DOHH2 (cell line): ENCODE measurements around the gene LSMEM2.

Experiments used
- H3F3A ChIP-seq: fragments of 200-600 bp; sonication (generic), shearing (Covaris generic); 2 replicates; pipeline ENCODE4 v1.6.0; 2016; ENCODE audit warnings: antibody characterized with exemption, mild to moderate bottlenecking; ENCODE audit not compliant: control insufficient read depth, insufficient read depth
- H3K27ac ChIP-seq: fragments of 200-600 bp; sonication (generic); 2 replicates; pipeline ENCODE4 v1.5.1; 2014; ENCODE audit warnings: low read depth, mild to moderate bottlenecking, low read length, moderate library complexity
- H3K27me3 ChIP-seq: fragments of 200-600 bp; sonication (generic); 2 replicates; pipeline ENCODE4 v1.6.1; 2014; ENCODE audit warnings: mild to moderate bottlenecking, low read length, mixed read lengths; ENCODE audit not compliant: control insufficient read depth
- H3K36me3 ChIP-seq: fragments of 200-600 bp; sonication (generic); 2 replicates; pipeline ENCODE4 v1.6.1; 2014; ENCODE audit warnings: mild to moderate bottlenecking, low read length, moderate library complexity, mixed read lengths; ENCODE audit not compliant: control insufficient read depth
- H3K4me1 ChIP-seq: fragments of 200-600 bp; sonication (generic); 2 replicates; pipeline ENCODE4 v1.6.1; 2014; ENCODE audit warnings: mild to moderate bottlenecking, low read length, mixed read lengths; ENCODE audit not compliant: control insufficient read depth
- H3K4me2 ChIP-seq: fragments of 200-600 bp; sonication (generic); 2 replicates; pipeline ENCODE4 v1.6.0; 2014; ENCODE audit warnings: mild to moderate bottlenecking, low read length, moderate library complexity
- H3K4me3 ChIP-seq: fragments of 200-600 bp; sonication (generic); 2 replicates; pipeline ENCODE4 v1.5.1; 2014; ENCODE audit warnings: mild to moderate bottlenecking, low read length, mixed read lengths
- H3K79me2 ChIP-seq: fragments of 200-600 bp; sonication (generic); 2 replicates; pipeline ENCODE4 v1.6.1; 2014; ENCODE audit warnings: mild to moderate bottlenecking, low read length, mixed read lengths; ENCODE audit not compliant: control insufficient read depth
- H3K9me2 ChIP-seq: fragments of 200-600 bp; sonication (generic); replicated peaks from 2 replicates; pipeline ENCODE4 v1.6.1; 2014; ENCODE audit warnings: mild to moderate bottlenecking, low read length, mixed read lengths; ENCODE audit not compliant: control insufficient read depth
- H3K9me3 ChIP-seq: fragments of 200-600 bp; sonication (generic); 2 replicates; pipeline ENCODE4 v1.6.1; 2014; ENCODE audit warnings: antibody characterized with exemption, low read length, mixed read lengths; ENCODE audit not compliant: control insufficient read depth, insufficient read depth
- H4K20me1 ChIP-seq: fragments of 200-600 bp; sonication (generic); 2 replicates; pipeline ENCODE4 v1.6.0; 2014; ENCODE audit warnings: low read depth, mild to moderate bottlenecking, antibody characterized with exemption, low read length, moderate library complexity; ENCODE audit not compliant: control insufficient read depth, insufficient read depth
- CTCF ChIP-seq: fragments of 200-600 bp; sonication (generic); IDR thresholded peaks from one replicate; pipeline ENCODE4 v1.5.1; 2014; ENCODE audit warnings: antibody characterized with exemption, mild to moderate bottlenecking, low read depth, low read length; ENCODE audit not compliant: poor library complexity, severe bottlenecking
- EZH2phosphoT487 ChIP-seq: fragments of 200-600 bp; sonication (generic); IDR thresholded peaks from 2 replicates; pipeline ENCODE4 v1.6.1; 2017; ENCODE audit warnings: borderline replicate concordance, mild to moderate bottlenecking, antibody characterized with exemption, low read length, moderate library complexity, mixed read lengths

LSMEM2 gene

GRCh38 chr3:50275141-50275995 is 3.5 kb upstream of the LSMEM2 start:
- TF ChIP-seq EZH2phosphoT487 (no peak), CTCF (no peak)
- Histone ChIP-seq H3F3A (no peaks in the 10 kb centered on the region), H3K27ac (no peak overlapping the region), H3K4me2 (no peak overlapping the region), H3K27me3 (peaks cover 40% of the 10 kb centered on the region), H3K36me3 (no peaks in the 10 kb centered on the region), H4K20me1 (no peaks in the 10 kb centered on the region), H3K9me3 (no peaks in the 10 kb centered on the region), H3K4me3 (no peak overlapping the region), H3K4me1 (peaks cover 15% of the 10 kb centered on the region), H3K9me2 (no peaks in the 10 kb centered on the region), H3K79me2 (no peaks in the 10 kb centered on the region)

- peaks cover 40% of the 10 kb centered on the region for H3K27me3 ChIP-seq
- no peaks in the 10 kb centered on the region for H3K9me3 ChIP-seq
- no peaks in the 10 kb centered on the region for H3K36me3 ChIP-seq
- H3K4me1 ChIP-seq = peaks cover 19% of the 10 kb centered on the region
- H3F3A ChIP-seq = no peaks in the 10 kb centered on the region
- H3K4me2 ChIP-seq = no peak overlapping the region
- H3K27ac ChIP-seq = no peak overlapping the region
- no peaks in the 10 kb centered on the region for H4K20me1 ChIP-seq
- H3K9me2 ChIP-seq = no peaks in the 10 kb centered on the region
- no peak overlapping the region for H3K4me3 ChIP-seq
- no peak for TF ChIP-seq EZH2phosphoT487
- no peak for TF ChIP-seq CTCF
- H3K79me2 ChIP-seq = no peaks in the 10 kb centered on the region
Observed at GRCh38 chr3:50275996-50276761, 2.7 kb upstream of the LSMEM2 start.

- Histone ChIP-seq H3K9me3 (no peaks in the 10 kb centered on the region), H3K27me3 (peaks cover 36% of the 10 kb centered on the region), H3K4me3 (no peak overlapping the region), H3K27ac (no peak overlapping the region), H3F3A (no peaks in the 10 kb centered on the region), H3K79me2 (no peaks in the 10 kb centered on the region), H3K4me2 (no peak overlapping the region), H3K36me3 (no peaks in the 10 kb centered on the region), H3K4me1 (peaks cover 19% of the 10 kb centered on the region), H3K9me2 (no peaks in the 10 kb centered on the region), H4K20me1 (no peaks in the 10 kb centered on the region)
- TF ChIP-seq CTCF = no peak
- no peak for TF ChIP-seq EZH2phosphoT487
Observed at GRCh38 chr3:50276762-50277101, 2.2 kb upstream of the LSMEM2 start.
